T-cell (primary cell): ENCODE measurements around the gene SPATA20. TPM values are rescaled to one million over a fixed set of nuclear protein-coding genes. Genes with fewer than 3 reads are reported as not detected.

Experiments used
- ATAC-seq, 4 experiments: fragments of 200-7000 bp in 3 of 4; fragments of 150-1000 bp in 1 of 4; cut with Tn5 transposase; replicated peaks in 1 of 4; 1 replicate in 3 of 4; 2 replicates in 1 of 4; pipeline ENCODE4 v1.10.0; 2021; ENCODE audit warnings: moderate library complexity in 3 of 4, mild to moderate bottlenecking in 2 of 4, moderate number of reproducible peaks in 1 of 4
- CTCF ChIA-PET, 2 donors: fragments of 300-600 bp; sonication (Branson Sonifier 250); formaldehyde crosslinking; loops; one replicate each; lab custom pipeline; 2022; ENCODE audit warnings: antibody characterized with exemption in 2 of 2; lab: Charles Lee
- POLR2A ChIA-PET, 2 donors: fragments of 300-600 bp; sonication (Branson Sonifier 250); formaldehyde crosslinking; loops; one replicate each; lab custom pipeline; 2022; ENCODE audit warnings: antibody characterized with exemption in 2 of 2; lab: Charles Lee
- DNase-seq, 35 experiments: peaks; one replicate each; pipeline versions ENCODE4 v3.0.0 to v3.0.0-alpha.2; 2013 to 2023
- H3K27ac ChIP-seq: one replicate; pipeline ENCODE4 v1.5.1; 2013; ENCODE audit warnings: low read length
- H3K27me3 ChIP-seq, 2 experiments: replicated peaks in 1 of 2; 1 replicate in 1 of 2; 2 replicates in 1 of 2; pipeline versions ENCODE4 v1.6.1 to v1.7.0; 2013; ENCODE audit warnings: low read length in 1 of 2, mixed read lengths in 1 of 2; ENCODE audit not compliant: control insufficient read depth in 2 of 2, insufficient read depth in 2 of 2; ENCODE audit errors: extremely low read depth in 1 of 2
- H3K36me3 ChIP-seq, 2 donors: 1 replicate in 1 of 2; 2 replicates in 1 of 2; pipeline versions ENCODE4 v1.6.1 to v1.7.0; 2013; ENCODE audit warnings: low read length in 1 of 2; ENCODE audit not compliant: control insufficient read depth in 2 of 2, insufficient read depth in 1 of 2; ENCODE audit errors: extremely low read depth in 1 of 2
- H3K4me1 ChIP-seq, 2 experiments: 1 replicate in 1 of 2; 2 replicates in 1 of 2; pipeline versions ENCODE4 v1.6.1 to v1.7.0; 2013; ENCODE audit warnings: low read length in 2 of 2, mixed read lengths in 1 of 2; ENCODE audit not compliant: insufficient read depth in 2 of 2, control insufficient read depth in 1 of 2; ENCODE audit errors: extremely low read depth in 1 of 2
- H3K4me3 ChIP-seq, 2 donors: 1 replicate in 1 of 2; 2 replicates in 1 of 2; pipeline versions ENCODE4 v1.5.1 to v1.7.0; 2013; ENCODE audit warnings: mild to moderate bottlenecking in 2 of 2, low read length in 1 of 2, moderate library complexity in 1 of 2; ENCODE audit not compliant: control insufficient read depth in 1 of 2; ENCODE audit errors: extremely low read depth in 1 of 2
- H3K9me3 ChIP-seq: 2 replicates; pipeline ENCODE4 v1.7.0; 2013
- H3K27ac Mint-ChIP-seq, 2 donors: one replicate each; pipeline ENCODE4 v1.8.0; 2020 to 2021; ENCODE audit warnings: mild to moderate bottlenecking in 2 of 2, mixed read lengths in 2 of 2
- H3K27me3 Mint-ChIP-seq, 2 donors: one replicate each; pipeline ENCODE4 v1.8.0; 2021 to 2022; ENCODE audit warnings: mixed read lengths in 2 of 2
- H3K36me3 Mint-ChIP-seq: one replicate; pipeline ENCODE4 v1.8.0; 2021; ENCODE audit warnings: mixed read lengths
- H3K4me1 Mint-ChIP-seq, 3 donors: one replicate each; pipeline ENCODE4 v1.8.0; 2020 to 2022; ENCODE audit warnings: mixed read lengths in 3 of 3, mild to moderate bottlenecking in 1 of 3
- H3K4me3 Mint-ChIP-seq, 3 donors: one replicate each; pipeline ENCODE4 v1.8.0; 2020 to 2022; ENCODE audit warnings: mild to moderate bottlenecking in 3 of 3, mixed read lengths in 3 of 3, moderate library complexity in 3 of 3
- H3K9me3 Mint-ChIP-seq, 3 donors: one replicate each; pipeline ENCODE4 v1.8.0; 2020 to 2022; ENCODE audit warnings: mixed read lengths in 3 of 3
- WGBS: methylation state at CpG from one replicate; pipeline ENCODE4 v1.1.5; 2013; ENCODE audit warnings: missing lambda C conversion rate; ENCODE audit not compliant: insufficient coverage; 5-methylcytosine and 5-hydroxymethylcytosine counted together
- total RNA-seq, 35 experiments: library from RNA in 6 of 35; stranded (reverse) in 6 of 35; fragments of 120-200 nt in 1 of 35; gene quantifications; one replicate each; pipeline versions ENCODE4 v1.2.1 to v1.2.4 and lab custom pipeline; 2013 to 2026

Gene SPATA20
- total RNA-seq, 5 donors from 2014 or later (not counting 1 experiment from before 2014, with no cell fraction given), result 8.9 to 25.7 (median 20.3) TPM

GRCh38 chr17:50547736-50548083 lies 736 bp downstream of the SPATA20 start:
- Histone ChIP-seq H3K4me3 (no peak overlapping the region), H3K4me1 (peaks cover 0 to 22% of the 10 kb centered on the region in 2 experiments), H3K9me3 (no peaks in the 10 kb centered on the region), H3K36me3 (no peaks in the 10 kb centered on the region), H3K27me3 (peaks cover 0 to 30% of the 10 kb centered on the region in 2 experiments), H3K27ac (no peak overlapping the region)
- H3K27ac Mint-ChIP-seq, result no peak overlapping the region
- H3K36me3 Mint-ChIP-seq, result peaks cover 3% of the 10 kb centered on the region
- peak overlapping the region; percentile 67 to 77 (median 71) for H3K4me3 Mint-ChIP-seq
- no peak for ATAC-seq
- DNase-seq, result no peak
- 88% methylated on average over 2 of the region's 5 CpGs for WGBS
- H3K4me1 Mint-ChIP-seq, result peaks cover 9 to 20% (median 11%) of the 10 kb centered on the region in 3 donors
- CTCF ChIA-PET, result interaction anchor here (0.6 to 0.8 kb wide), 2 partner anchors 9 to 304 kb away, joined by 3 to 7 read pairs; no protein-coding TSS in a partner anchor
- POLR2A ChIA-PET, result interaction anchor here in 1 of 2 donors (0.6 kb wide), 1 partner anchor 15 kb away, joined by 6 read pairs; no protein-coding TSS in a partner anchor
- no peaks in the 10 kb centered on the region for H3K9me3 Mint-ChIP-seq
- H3K27me3 Mint-ChIP-seq, result peaks cover 7 to 14% of the 10 kb centered on the region in 2 donors

GRCh38 chr17:50548831-50549230 lies 1.9 kb downstream of the SPATA20 start:
- H3K27ac Mint-ChIP-seq, result no peak overlapping the region
- Histone ChIP-seq H3K9me3 (no peaks in the 10 kb centered on the region), H3K4me1 (peaks cover 0 to 18% of the 10 kb centered on the region in 2 experiments), H3K36me3 (no peaks in the 10 kb centered on the region), H3K4me3 (no peak overlapping the region), H3K27ac (no peak overlapping the region), H3K27me3 (peaks cover 0 to 22% of the 10 kb centered on the region in 2 experiments)
- no peak overlapping the region for H3K4me3 Mint-ChIP-seq
- 80% methylated on average over 13 of the region's 18 CpGs for WGBS
- H3K9me3 Mint-ChIP-seq, result no peaks in the 10 kb centered on the region
- H3K36me3 Mint-ChIP-seq, result peaks cover 3% of the 10 kb centered on the region
- no peak for ATAC-seq
- POLR2A ChIA-PET, result no interaction called here
- CTCF ChIA-PET, result no interaction called here
- no peak for DNase-seq
- peaks cover 7 to 11% of the 10 kb centered on the region in 2 donors for H3K27me3 Mint-ChIP-seq
- peaks cover 5 to 19% (median 9%) of the 10 kb centered on the region in 3 donors for H3K4me1 Mint-ChIP-seq

GRCh38 chr17:50549256-50549941 lies 2.4 kb downstream of the SPATA20 start:
- CTCF ChIA-PET, result interaction anchor here in 1 of 2 donors (0.6 kb wide), 1 partner anchor 74 kb away, joined by 4 read pairs; no protein-coding TSS in a partner anchor
- no peak for DNase-seq
- POLR2A ChIA-PET, result no interaction called here
- Histone ChIP-seq H3K9me3 (no peaks in the 10 kb centered on the region), H3K4me1 (peaks cover 0 to 18% of the 10 kb centered on the region in 2 experiments), H3K27ac (no peak overlapping the region), H3K36me3 (no peaks in the 10 kb centered on the region), H3K27me3 (peaks cover 0 to 17% of the 10 kb centered on the region in 2 experiments), H3K4me3 (no peak overlapping the region)
- Mint-ChIP-seq H3K9me3 (no peaks in the 10 kb centered on the region), H3K36me3 (peaks cover 3% of the 10 kb centered on the region), H3K4me3 (no peak overlapping the region), H3K27ac (no peak overlapping the region), H3K27me3 (peaks cover 3 to 6% of the 10 kb centered on the region in 2 donors), H3K4me1 (peaks cover 5 to 13% (median 8%) of the 10 kb centered on the region in 3 donors)
- ATAC-seq, result no peak
- 92% methylated on average over 18 of the region's 19 CpGs for WGBS

- peaks cover 5 to 9% (median 8%) of the 10 kb centered on the region in 3 donors for H3K4me1 Mint-ChIP-seq
- H3K27ac Mint-ChIP-seq, result no peak overlapping the region
- no peaks in the 10 kb centered on the region for H3K36me3 ChIP-seq
- ATAC-seq (no peak), DNase-seq (no peak)
- H3K9me3 ChIP-seq, result no peaks in the 10 kb centered on the region
- peaks cover 5% of the 10 kb centered on the region for H3K36me3 Mint-ChIP-seq
- peaks cover 0 to 2% of the 10 kb centered on the region in 2 donors for H3K27me3 Mint-ChIP-seq
- POLR2A ChIA-PET, result no interaction called here
- no peak overlapping the region for H3K27ac ChIP-seq
- CTCF ChIA-PET, result interaction anchor here in 1 of 2 donors (0.6 kb wide), 1 partner anchor 73 kb away, joined by 4 read pairs; no protein-coding TSS in a partner anchor
- peaks cover 0 to 13% of the 10 kb centered on the region in 2 experiments for H3K27me3 ChIP-seq
- H3K4me1 ChIP-seq, result peaks cover 0 to 18% of the 10 kb centered on the region in 2 experiments
- H3K4me3 Mint-ChIP-seq, result no peak overlapping the region
- no peaks in the 10 kb centered on the region for H3K9me3 Mint-ChIP-seq
- H3K4me3 ChIP-seq, result no peak overlapping the region
- WGBS, result 98% methylated on average over 11 of the region's 11 CpGs
Measured at GRCh38 chr17:50549969-50550368, 3.0 kb downstream of the SPATA20 start.

- Histone ChIP-seq H3K4me3 (no peak overlapping the region), H3K4me1 (peaks cover 0 to 18% of the 10 kb centered on the region in 2 experiments), H3K27me3 (peaks cover 0 to 14% of the 10 kb centered on the region in 2 experiments), H3K9me3 (no peaks in the 10 kb centered on the region), H3K36me3 (no peaks in the 10 kb centered on the region), H3K27ac (no peak overlapping the region)
- 87% methylated on average over 29 of the region's 32 CpGs for WGBS
- ATAC-seq (no peak), DNase-seq (no peak)
- POLR2A ChIA-PET, result interaction anchor here in 1 of 2 donors (1.0 kb wide), 1 partner anchor 9 kb away, joined by 3 read pairs; no protein-coding TSS in a partner anchor
- Mint-ChIP-seq H3K9me3 (no peaks in the 10 kb centered on the region), H3K4me3 (no peak overlapping the region), H3K27ac (no peak overlapping the region), H3K36me3 (peaks cover 5% of the 10 kb centered on the region), H3K4me1 (peaks cover 5 to 9% (median 8%) of the 10 kb centered on the region in 3 donors), H3K27me3 (no peaks in the 10 kb centered on the region)
- CTCF ChIA-PET, result interaction anchor here in 1 of 2 donors (0.5 kb wide), 1 partner anchor 72 kb away, joined by 3 read pairs; no protein-coding TSS in a partner anchor
Measured at GRCh38 chr17:50550661-50551432, 3.9 kb downstream of the SPATA20 start.

GRCh38 chr17:50551433-50551815 lies 4.5 kb downstream of the SPATA20 start:
- POLR2A ChIA-PET, result interaction anchor here in 1 of 2 donors (1.0 kb wide), 1 partner anchor 9 kb away, joined by 3 read pairs; no protein-coding TSS in a partner anchor
- 67% methylated on average over 1 of the region's 8 CpGs for WGBS

More at GRCh38 chr17:50551433-50551815, 4.5 kb downstream of the SPATA20 start:
- Mint-ChIP-seq H3K4me1 (peaks cover 3 to 8% (median 6%) of the 10 kb centered on the region in 3 donors), H3K36me3 (peaks cover 5% of the 10 kb centered on the region), H3K9me3 (no peaks in the 10 kb centered on the region), H3K4me3 (no peak overlapping the region), H3K27me3 (no peaks in the 10 kb centered on the region), H3K27ac (no peak overlapping the region)
- DNase-seq (no peak), ATAC-seq (no peak)
- Histone ChIP-seq H3K36me3 (no peaks in the 10 kb centered on the region), H3K9me3 (no peaks in the 10 kb centered on the region), H3K27ac (no peak overlapping the region), H3K4me1 (peaks cover 0 to 15% of the 10 kb centered on the region in 2 experiments), H3K4me3 (no peak overlapping the region), H3K27me3 (peaks cover 0 to 9% of the 10 kb centered on the region in 2 experiments)
- CTCF ChIA-PET, result no interaction called here
